Measurements from ENCODE around the gene UIMC1. TPM values are rescaled to one million over a fixed set of nuclear protein-coding genes. Genes with fewer than 3 reads are reported as not detected.

The UIMC1 gene
- total RNA-seq, 1 experiment from 2014 or later: 38.4 TPM

GRCh38 chr5:176876506-176877431 is 129.8 kb downstream of the UIMC1 start:
- H3K9me2 ChIP-seq (ENCODE audit: insufficient read depth): no peaks in the 10 kb centered on the region
- intact Hi-C loops (cut with micrococcal nuclease): no loop called here
- H3K4me1 ChIP-seq (ENCODE audit: control insufficient read depth in 1 of 2, insufficient read depth in 2 of 2, low read length in 2 of 2): no peaks in the 10 kb centered on the region
- BruUV-seq (replicated peaks): no TSS peak
- no peaks in the 10 kb centered on the region for H3K9me3 ChIP-seq (ENCODE audit: control insufficient read depth in 1 of 2, insufficient read depth in 1 of 2, low read depth in 1 of 2, low read length in 2 of 2)
- ChIA-PET RAD21 (ENCODE audit: low non-redundant PET in 1 of 2, low total read pairs in 2 of 2, uncharacterized antibody in 2 of 2, unreplicated experiment in 2 of 2) (no interaction called here), CTCF (no interaction called here), POLR2A (no interaction called here)
- ATAC-seq (no peak), DNase-seq (ENCODE audit: low read depth, low spot score) (no peak)
- no peak for TF ChIP-seq YY1 (IDR thresholded peaks at IDR 0.05; ENCODE audit: extremely low read depth, insufficient replicate concordance, low read depth, low read length)
- TF ChIP-seq MAX (IDR thresholded peaks at IDR 0.05): no peak
- TF ChIP-seq CTCF (IDR thresholded peaks at IDR 0.05 in 2 of 3, conservative IDR thresholded peaks at IDR 0.05 in 1 of 3; ENCODE audit: borderline replicate concordance in 1 of 3, insufficient read depth in 1 of 3, low read depth in 2 of 3, low read length in 2 of 3): no peak
- no peak for TF ChIP-seq ZFX (IDR thresholded peaks at IDR 0.05)
- TF ChIP-seq CBX3 (IDR thresholded peaks at IDR 0.05; ENCODE audit: low read depth): no peak
- no peak for TF ChIP-seq SP1 (IDR thresholded peaks at IDR 0.05; ENCODE audit: low read depth)
- TF ChIP-seq RAD21 (IDR thresholded peaks at IDR 0.05; ENCODE audit: low read depth): no peak
- TF ChIP-seq REST (IDR thresholded peaks at IDR 0.05; ENCODE audit: low read depth): no peak
- no peak for TF ChIP-seq EGR1 (IDR thresholded peaks at IDR 0.05; ENCODE audit: low read depth)
- TF ChIP-seq FOSL1 (IDR thresholded peaks at IDR 0.05; ENCODE audit: low read depth): no peak
- no peak for TF ChIP-seq SIN3A (IDR thresholded peaks at IDR 0.05; ENCODE audit: low read depth)
- TF ChIP-seq JUND (IDR thresholded peaks at IDR 0.05): no peak
- TF ChIP-seq ZBTB33 (IDR thresholded peaks at IDR 0.05; ENCODE audit: extremely low read depth, insufficient replicate concordance, low read length): no peak
- TF ChIP-seq ZNF274 (IDR thresholded peaks at IDR 0.05; ENCODE audit: low read depth, low read length): no peak
- no peak for TF ChIP-seq POLR2A (IDR thresholded peaks at IDR 0.05; ENCODE audit: borderline replicate concordance, extremely low read depth, insufficient read depth, insufficient read length)
- TF ChIP-seq EZH2 (IDR thresholded peaks at IDR 0.05): no peak
- TF ChIP-seq TCF7L2 (IDR thresholded peaks at IDR 0.05; ENCODE audit: borderline replicate concordance, extremely low read depth, insufficient read depth, insufficient read length): no peak
- TF ChIP-seq SRF (IDR thresholded peaks at IDR 0.05; ENCODE audit: low read depth): no peak
- no peak for TF ChIP-seq ELF1 (IDR thresholded peaks at IDR 0.05; ENCODE audit: borderline replicate concordance, low read depth)
- no peak for TF ChIP-seq CEBPB (IDR thresholded peaks at IDR 0.05; ENCODE audit: low read depth)
- H3K4me3 ChIP-seq (replicated peaks in 1 of 2; ENCODE audit: low read depth in 1 of 2, low read length in 2 of 2): no peak overlapping the region
- no peak overlapping the region for H3K27ac ChIP-seq (ENCODE audit: low read depth, low read length)
- no peak overlapping the region for H2AFZ ChIP-seq (ENCODE audit: low read depth, low read length, poor library complexity, severe bottlenecking)
- no peak overlapping the region for H3K9ac ChIP-seq (ENCODE audit: low read length)
- H3K4me2 ChIP-seq (ENCODE audit: low read length): no peak overlapping the region
- no peaks in the 10 kb centered on the region for H3K36me3 ChIP-seq (ENCODE audit: control insufficient read depth in 1 of 2, insufficient read depth in 2 of 2, low read length in 2 of 2)
- no peaks in the 10 kb centered on the region for H3K79me2 ChIP-seq (ENCODE audit: insufficient read depth, low read length)
- no peaks in the 10 kb centered on the region for H3K27me3 ChIP-seq (ENCODE audit: insufficient read depth, low read length)
- no peaks in the 10 kb centered on the region for H4K20me1 ChIP-seq (ENCODE audit: insufficient read depth)

All from HCT116 (cell line).